Activated CD8-positive, alpha-beta memory T cell treated with anti-CD3 and anti-CD28 coated beads, Interleukin-2, amount 50 U/mL, for 24 hours (primary cell): ENCODE results near the gene BHLHE23.

Source experiments
- DNase-seq: peaks from one replicate; pipeline ENCODE4 v3.0.0-alpha.2; 2020; ENCODE audit errors: extremely low read depth

Gene BHLHE23

DNA sequence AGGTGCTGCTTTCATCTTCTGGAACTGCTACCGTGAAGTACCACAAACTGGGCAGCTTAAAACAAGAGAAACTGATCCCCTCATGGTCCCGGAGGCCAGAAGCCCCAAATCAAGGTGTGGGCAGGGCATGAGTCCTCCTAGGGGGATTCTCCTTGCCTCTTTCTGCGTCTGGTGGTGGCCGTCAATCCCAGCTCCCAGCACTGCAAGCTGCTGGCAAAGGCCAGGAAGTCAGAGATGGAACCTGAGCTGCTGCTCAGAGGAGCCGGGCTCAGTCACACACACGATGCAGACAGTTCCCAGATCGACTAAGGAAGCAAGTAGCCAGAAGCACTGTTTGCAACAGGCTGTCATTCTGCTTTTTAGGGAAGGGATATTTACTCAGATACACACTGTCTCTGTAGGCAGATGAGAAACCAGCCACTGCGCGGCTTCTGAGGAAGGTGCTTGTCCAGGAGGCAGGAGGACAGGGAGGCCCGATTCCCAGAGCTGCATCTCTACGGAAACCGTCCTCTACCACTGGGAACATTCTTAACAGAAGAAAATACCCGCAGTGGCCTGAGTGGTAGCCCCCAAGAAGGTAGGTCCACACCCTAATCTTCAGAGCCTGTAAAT is 15.5 kb downstream of the BHLHE23 start:
- DNase-seq = no peak

DNA sequence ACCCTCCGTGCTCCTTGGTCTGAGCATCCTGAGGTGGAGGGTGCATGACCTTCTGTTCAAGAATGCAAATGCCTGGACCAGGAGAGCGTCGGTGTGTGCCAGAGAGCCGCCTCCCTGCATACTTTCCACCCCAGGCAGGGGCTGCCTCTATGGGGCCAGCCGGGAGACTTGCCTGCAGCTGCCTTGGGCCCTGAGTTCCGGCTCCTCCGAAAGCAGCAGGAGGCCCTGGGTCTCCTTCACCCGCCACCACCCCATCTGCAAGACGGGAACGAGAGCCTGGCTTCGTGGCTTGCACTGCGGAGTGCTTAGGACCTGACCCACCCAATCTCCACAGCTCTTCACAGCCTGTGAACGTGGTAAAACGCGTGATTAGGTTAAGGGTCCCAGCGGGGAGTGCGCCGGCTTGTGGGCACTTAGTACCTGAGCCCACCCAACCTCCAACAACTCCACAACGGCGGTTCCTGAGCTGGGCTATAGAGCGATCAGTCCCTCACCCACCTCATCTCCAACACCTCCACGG is 16.4 kb downstream of the BHLHE23 start:
- no peak for DNase-seq

DNA sequence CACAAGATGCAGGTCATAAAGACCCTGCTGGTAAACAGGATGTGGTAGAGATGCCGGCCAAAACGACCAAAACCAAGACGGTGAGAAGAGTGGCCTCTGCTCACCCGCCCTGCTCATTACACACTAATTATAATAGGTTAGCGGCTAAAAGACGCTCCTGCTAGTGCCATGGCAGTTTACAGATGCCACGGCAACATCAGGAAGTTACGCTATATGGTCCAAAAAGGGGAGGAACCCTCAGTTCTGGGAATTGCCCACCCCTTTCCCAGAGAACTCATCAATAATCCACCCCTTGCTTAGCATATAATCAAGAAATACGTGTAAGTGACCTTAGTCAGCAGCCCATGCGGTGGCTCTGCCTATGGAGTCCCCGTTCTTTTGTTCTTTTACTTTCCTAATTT is 17.6 kb downstream of the BHLHE23 start:
- no peak for DNase-seq

DNA sequence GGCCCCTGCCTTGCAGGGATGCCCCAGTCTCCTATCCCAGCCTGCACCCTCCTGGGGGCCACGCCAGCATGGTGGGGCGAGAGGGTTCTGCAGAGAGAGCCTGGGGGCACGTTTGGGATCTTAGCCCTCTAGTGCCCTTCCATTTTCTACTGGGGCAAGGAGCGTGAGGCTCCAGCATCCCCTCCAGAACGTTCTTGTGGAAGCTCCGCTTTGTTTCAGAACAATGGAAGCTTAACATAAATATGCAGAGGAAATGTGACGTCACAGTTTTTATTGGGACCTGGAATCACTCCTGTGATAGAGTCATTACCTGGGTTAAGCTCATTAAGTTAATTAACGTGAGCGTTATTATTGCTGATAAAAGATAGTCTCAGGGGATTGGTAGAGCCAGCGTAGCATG is 19.6 kb downstream of the BHLHE23 start:
- no peak for DNase-seq

GRCh38 chr20:62986257-62986800 is 20.4 kb downstream of the BHLHE23 start:
- DNase-seq = no peak

DNA sequence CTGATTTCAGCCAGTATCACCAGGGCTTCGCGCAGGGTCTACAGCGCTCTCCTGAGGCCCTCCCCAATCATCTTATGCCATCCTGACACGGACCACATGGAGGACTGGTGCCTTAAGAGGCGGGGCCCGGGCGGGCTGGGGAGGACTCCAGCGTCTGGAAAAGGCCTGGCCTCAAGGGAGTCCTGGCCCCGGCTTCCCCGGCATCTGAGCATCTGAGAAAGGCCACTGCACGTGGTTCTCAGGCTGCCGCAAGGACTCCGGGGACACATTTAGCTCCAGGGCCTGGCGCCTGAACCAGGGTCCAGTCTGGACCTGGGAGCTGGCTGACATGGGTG is 21.4 kb downstream of the BHLHE23 start:
- no peak for DNase-seq

GRCh38 chr20:62984666-62985443 is 21.9 kb downstream of the BHLHE23 start:
- no peak for DNase-seq

DNA sequence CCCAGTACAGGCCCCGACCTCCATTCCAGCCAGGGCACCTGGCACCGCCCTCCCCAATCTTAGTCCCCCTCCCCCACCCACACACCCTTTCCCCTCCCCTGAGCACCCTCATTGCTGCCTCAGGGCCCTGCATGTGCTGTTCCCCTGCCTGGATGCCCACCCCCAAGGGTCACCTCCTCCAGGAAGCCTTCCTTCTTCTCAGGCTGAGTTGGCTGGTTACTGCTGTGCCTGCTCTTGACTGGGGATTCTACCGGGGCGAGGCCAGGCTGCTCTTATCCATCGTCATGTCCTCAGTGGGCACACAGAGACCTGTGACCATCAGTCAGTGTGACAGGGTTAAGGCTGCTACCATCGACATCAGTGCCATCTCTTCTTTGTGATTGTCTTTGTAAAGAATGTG is 23.6 kb downstream of the BHLHE23 start:
- no peak for DNase-seq

GRCh38 chr20:62982124-62983075 is 24.4 kb downstream of the BHLHE23 start:
- no peak for DNase-seq

GRCh38 chr20:62980970-62981369 is 25.8 kb downstream of the BHLHE23 start:
- DNase-seq = no peak

DNA sequence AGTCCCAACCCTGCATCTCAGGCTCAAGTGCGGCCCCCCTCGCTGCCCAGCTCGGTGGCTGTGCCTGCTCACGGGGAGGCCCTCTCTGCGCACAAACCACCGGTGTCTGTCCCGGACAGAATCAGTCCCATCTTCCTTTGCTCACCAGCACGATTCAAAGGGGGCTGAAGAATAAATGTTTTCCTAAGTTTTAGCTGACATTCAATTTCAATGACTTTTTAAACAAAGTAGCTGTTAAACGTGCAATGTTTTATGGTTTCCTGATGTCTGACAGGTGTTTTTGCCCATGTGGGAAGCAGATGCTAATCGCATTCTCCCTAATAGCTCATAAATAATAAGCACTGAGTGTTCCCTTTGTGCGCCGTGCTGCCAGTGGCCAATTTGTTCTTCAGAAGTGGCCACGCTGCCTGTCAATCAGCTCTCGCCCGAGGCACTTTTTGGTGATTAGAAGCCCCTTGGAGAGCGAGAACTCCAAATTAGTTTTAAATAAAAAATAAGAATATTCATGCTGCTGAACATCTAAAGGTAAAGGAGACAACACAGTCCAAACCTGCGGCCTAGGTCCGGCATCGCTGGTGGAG is 26.3 kb downstream of the BHLHE23 start:
- no peak for DNase-seq

DNA sequence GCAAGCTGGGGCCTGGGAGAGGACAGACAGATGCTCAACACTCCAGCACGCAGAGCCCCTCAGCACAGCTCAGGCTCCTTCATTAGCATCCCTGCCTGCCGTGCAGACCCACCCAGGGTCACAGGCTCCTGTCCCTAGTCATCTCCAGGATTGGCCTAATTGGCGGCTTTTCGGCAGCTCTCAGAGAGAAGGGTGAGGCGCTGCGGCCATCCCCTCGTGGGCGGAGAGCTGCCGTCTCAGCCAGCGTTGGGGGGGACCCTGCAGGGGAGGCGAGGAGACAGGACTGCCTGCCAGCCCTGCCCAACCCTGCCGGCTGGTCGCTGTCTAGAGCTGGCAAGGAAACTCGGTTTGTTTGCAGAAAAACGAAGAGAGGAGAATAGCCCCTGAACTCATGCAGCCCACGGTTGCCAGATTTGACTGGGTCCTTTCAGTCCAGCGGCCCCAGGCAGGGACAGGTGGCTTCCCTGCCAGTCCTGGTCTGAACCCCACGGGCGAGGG is 26.8 kb downstream of the BHLHE23 start:
- DNase-seq = no peak

GRCh38 chr20:62979310-62979709 is 27.5 kb downstream of the BHLHE23 start:
- DNase-seq = no peak

GRCh38 chr20:62978561-62978943 is 28.2 kb downstream of the BHLHE23 start:
- no peak for DNase-seq

GRCh38 chr20:62977613-62978560 is 28.9 kb downstream of the BHLHE23 start:
- DNase-seq = peak; percentile 44

DNA sequence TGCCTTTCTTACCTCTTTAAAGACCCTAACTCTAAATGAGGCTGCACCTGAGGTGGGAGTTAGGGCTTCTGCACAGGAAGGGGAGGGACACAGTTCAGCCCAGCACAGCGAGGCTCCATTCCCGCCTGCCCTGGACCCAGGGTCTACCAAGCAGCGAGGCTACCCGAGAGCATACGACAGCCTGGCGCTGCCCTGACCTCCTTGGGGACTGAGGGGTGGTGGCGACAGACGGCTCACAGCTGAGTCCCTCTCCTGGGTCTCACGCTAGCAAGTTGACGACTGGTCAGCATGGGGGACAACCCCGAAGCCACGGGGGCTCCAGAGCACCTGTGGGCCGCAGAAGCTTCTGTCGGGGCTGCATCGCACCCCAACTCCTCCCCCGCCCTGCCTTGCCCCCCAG is 29.9 kb downstream of the BHLHE23 start:
- DNase-seq = no peak

DNA sequence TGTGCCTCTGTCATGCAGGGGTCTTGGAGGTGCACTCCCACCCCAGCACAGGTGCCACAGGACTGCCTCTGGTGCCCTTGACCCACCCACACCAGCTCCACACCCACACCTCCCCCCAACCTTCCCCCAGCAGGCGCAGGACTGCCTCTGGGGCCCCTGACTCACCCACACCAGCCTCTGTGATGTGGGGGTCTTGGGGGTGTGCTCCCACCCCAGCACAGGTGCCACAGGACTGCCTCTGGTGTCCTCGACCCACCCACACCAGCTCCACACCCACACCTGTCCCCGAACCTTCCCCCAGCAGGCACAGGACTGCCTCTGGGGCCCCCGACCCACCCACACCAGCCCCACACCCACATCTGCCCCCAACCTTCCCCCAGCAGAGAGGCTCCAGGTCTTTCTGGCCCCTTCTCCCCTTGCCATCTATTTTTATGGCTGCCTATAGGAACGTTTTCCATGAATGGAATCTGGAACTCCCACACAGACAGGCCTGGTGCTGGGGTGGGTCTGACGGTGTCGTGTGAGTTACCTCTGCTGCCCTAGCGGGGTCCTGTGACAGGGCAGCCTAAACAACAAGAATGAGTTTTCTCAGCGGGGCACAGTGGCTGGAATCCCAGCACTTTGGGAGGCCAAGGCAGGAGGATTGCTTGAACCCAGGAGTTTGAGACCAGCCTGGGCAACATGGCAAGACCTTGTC is 30.8 kb downstream of the BHLHE23 start:
- DNase-seq = no peak

DNA sequence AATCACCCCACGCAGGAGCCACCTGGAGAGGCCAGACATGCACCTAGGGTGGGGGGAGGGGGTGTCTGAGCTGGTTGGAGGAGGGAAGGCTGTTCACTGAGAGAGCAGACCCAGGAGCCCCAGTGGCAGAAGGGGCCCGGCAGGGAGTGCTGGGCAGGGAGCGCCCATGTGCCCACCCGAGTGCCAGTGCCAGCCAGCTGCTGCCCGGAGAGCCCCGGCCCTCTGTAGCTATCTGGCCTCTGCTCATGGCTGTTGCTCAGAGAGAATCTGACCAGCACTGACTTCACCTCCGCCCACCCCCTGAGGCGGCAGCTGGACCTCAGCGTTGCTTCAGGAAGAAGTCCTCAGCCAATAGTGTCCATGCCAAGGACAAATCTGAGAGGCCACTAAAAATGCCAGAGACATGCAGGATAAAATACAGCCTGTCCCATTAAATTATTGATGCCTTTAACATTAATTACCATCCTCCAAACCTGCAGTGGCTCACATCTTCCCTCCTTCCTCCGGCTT is 31.5 kb downstream of the BHLHE23 start:
- no peak for DNase-seq
